Spinal cord (tissue), 10 donors: ENCODE results near the gene MND1. TPM values are rescaled to one million over a fixed set of nuclear protein-coding genes. Genes with fewer than 3 reads are reported as not detected.

Source experiments
- DNase-seq, 6 donors: peaks; one replicate each; pipeline versions ENCODE4 v3.0.0 to v3.0.0-alpha.2; 2013 to 2015; ENCODE audit warnings: low spot score in 6 of 6, low read depth in 4 of 6
- H3K27ac ChIP-seq: one replicate; pipeline ENCODE4 v1.5.1; 2013; ENCODE audit warnings: low read depth, low read length, control low read depth
- H3K27me3 ChIP-seq: one replicate; pipeline ENCODE4 v1.6.1; 2013; ENCODE audit warnings: low read length; ENCODE audit not compliant: control insufficient read depth, insufficient read depth
- H3K36me3 ChIP-seq: one replicate; pipeline ENCODE4 v1.6.1; 2013; ENCODE audit warnings: low read length; ENCODE audit not compliant: control insufficient read depth, insufficient read depth
- H3K4me1 ChIP-seq: one replicate; pipeline ENCODE4 v1.6.1; 2013; ENCODE audit warnings: low read length; ENCODE audit not compliant: control insufficient read depth, insufficient read depth
- H3K4me3 ChIP-seq: one replicate; pipeline ENCODE4 v1.5.1; 2013; ENCODE audit warnings: low read depth, low read length, control low read depth
- H3K9me3 ChIP-seq: one replicate; pipeline ENCODE4 v1.6.1; 2013; ENCODE audit warnings: low read length; ENCODE audit not compliant: control insufficient read depth, insufficient read depth
- WGBS: methylation state at CpG from one replicate; pipeline ENCODE4 v1.1.5; 2013; ENCODE audit warnings: missing lambda C conversion rate; ENCODE audit not compliant: insufficient coverage; 5-methylcytosine and 5-hydroxymethylcytosine counted together
- polyA plus RNA-seq, 2 donors: library from polyadenylated mRNA; unstranded; fragments of 120-200 nt; gene quantifications; one replicate each; pipeline ENCODE4 v1.2.1, GENCODE V29; 2013; ENCODE audit not compliant: insufficient read length in 2 of 2
- total RNA-seq, 2 donors: library from RNA; depleted of rRNA in 1 of 2; stranded (reverse); fragments of 120-200 nt in 1 of 2; fragments of >200 nt in 1 of 2; gene quantifications; one replicate each; pipeline versions ENCODE4 v1.2.3 to v1.2.4, GENCODE V29; 2013 to 2014
- donor health status: healthy.

Gene MND1
- total and polyA plus RNA-seq, 4 donors, result 6.6 to 13.1 (median 9.6) TPM

GRCh38 chr4:153345012-153345981 is 809 bp downstream of the MND1 start:
- WGBS, result 0% methylated on average over 29 of the region's 44 CpGs
- Histone ChIP-seq H3K27ac (no peak overlapping the region), H3K4me3 (peak overlapping the region; percentile 64), H3K27me3 (no peaks in the 10 kb centered on the region), H3K4me1 (no peaks in the 10 kb centered on the region), H3K36me3 (no peaks in the 10 kb centered on the region), H3K9me3 (no peaks in the 10 kb centered on the region)
- peak in 5 of 6 donors; percentile 36 to 77 (median 46) for DNase-seq

DNA sequence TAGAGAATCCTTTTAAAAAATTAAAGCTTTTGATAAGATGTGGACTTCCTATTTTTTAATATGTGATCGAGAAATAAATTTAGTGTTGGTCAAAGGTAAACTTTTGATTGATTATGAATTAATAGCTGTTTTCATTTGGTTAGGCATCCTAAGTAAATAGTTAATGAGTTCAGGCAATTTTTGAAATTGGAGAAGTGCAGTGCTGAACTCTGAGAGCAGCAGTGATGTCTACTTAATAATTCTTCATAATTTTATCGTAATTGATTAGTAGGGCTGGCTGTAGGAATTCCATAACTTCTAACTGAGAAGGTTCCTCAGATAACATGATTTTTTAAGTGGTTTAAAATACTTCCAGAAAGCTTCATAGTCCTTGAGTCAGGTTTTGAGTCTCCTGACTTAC is 1.5 kb downstream of the MND1 start:
- DNase-seq, result no peak
- H3K36me3 ChIP-seq, result no peaks in the 10 kb centered on the region
- no CpG with 5 or more reads among the region's 2 CpGs for WGBS
- no peaks in the 10 kb centered on the region for H3K27me3 ChIP-seq
- no peaks in the 10 kb centered on the region for H3K4me1 ChIP-seq
- H3K27ac ChIP-seq, result no peak overlapping the region
- no peaks in the 10 kb centered on the region for H3K9me3 ChIP-seq
- peak overlapping the region; percentile 64 for H3K4me3 ChIP-seq

GRCh38 chr4:153346563-153346962 is 2.1 kb downstream of the MND1 start:
- H3K27me3 ChIP-seq, result no peaks in the 10 kb centered on the region
- WGBS, result 35% methylated on average over 4 of the region's 5 CpGs
- no peak overlapping the region for H3K27ac ChIP-seq
- H3K36me3 ChIP-seq, result no peaks in the 10 kb centered on the region
- H3K4me3 ChIP-seq, result no peak overlapping the region
- peak in 2 of 6 donors; percentile 12 to 26 for DNase-seq
- H3K9me3 ChIP-seq, result no peaks in the 10 kb centered on the region
- no peaks in the 10 kb centered on the region for H3K4me1 ChIP-seq

DNA sequence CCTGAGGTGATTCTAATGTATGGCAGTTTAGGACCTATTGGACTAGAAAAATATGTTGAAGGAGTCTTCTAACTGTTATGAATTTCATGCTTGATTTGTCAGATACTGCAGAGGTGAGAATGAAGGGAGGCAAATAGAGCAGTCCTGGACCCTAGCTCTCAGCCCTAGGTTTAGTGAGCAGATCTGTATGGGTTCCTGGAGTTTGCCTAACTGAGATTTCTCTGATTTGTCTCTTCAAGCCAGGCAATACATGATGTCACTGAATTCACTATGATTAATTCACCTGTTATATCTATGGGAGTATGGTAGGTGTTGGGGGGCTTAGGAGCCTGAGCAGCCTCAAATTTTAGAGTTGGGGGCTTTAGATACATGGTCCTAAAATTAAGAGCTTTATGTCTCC is 2.6 kb downstream of the MND1 start:
- no peak overlapping the region for H3K27ac ChIP-seq
- DNase-seq, result no peak

GRCh38 chr4:153348006-153348405 is 3.5 kb downstream of the MND1 start:
- H3K4me1 ChIP-seq, result no peaks in the 10 kb centered on the region
- H3K4me3 ChIP-seq, result no peak overlapping the region
- H3K9me3 ChIP-seq, result no peaks in the 10 kb centered on the region
- 96% methylated on average over 4 of the region's 4 CpGs for WGBS
- no peaks in the 10 kb centered on the region for H3K27me3 ChIP-seq
- no peak for DNase-seq
- no peak overlapping the region for H3K27ac ChIP-seq
- H3K36me3 ChIP-seq, result no peaks in the 10 kb centered on the region

More for the DNA sequence above, 2.6 kb downstream of the MND1 start:
- no peaks in the 10 kb centered on the region for H3K9me3 ChIP-seq
- H3K27me3 ChIP-seq, result no peaks in the 10 kb centered on the region
- no peaks in the 10 kb centered on the region for H3K36me3 ChIP-seq
- H3K4me3 ChIP-seq, result no peak overlapping the region
- no peaks in the 10 kb centered on the region for H3K4me1 ChIP-seq

DNA sequence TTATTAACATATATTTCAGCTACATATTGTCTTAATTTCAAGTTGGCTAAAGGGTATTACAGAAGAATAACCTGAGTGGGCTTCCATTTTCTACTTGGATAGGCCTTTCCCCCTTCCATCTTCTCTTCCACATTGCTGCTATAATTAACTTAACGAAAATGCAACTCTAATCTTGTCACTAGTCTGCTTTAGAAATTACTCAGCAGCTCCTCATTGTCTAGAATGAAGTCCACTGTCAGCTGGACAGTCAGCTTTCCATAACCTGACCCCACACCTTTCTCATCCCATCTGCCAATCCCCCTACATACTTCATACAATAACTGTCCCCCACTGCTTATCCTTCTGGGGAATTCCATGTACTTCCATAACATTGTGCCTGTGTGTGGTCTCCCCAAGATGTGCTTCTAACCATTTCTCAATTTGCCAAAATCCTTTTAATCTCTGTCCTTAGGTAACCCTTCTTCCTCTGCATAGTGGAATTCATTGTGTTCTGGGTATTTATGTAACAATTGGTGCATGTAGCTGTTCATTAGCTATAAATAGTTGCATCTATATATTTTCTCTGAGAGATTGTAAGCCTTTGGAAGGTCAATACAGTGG is 4.8 kb downstream of the MND1 start:
- Histone ChIP-seq H3K4me1 (no peaks in the 10 kb centered on the region), H3K4me3 (no peak overlapping the region), H3K9me3 (no peaks in the 10 kb centered on the region), H3K27ac (no peak overlapping the region), H3K27me3 (no peaks in the 10 kb centered on the region), H3K36me3 (no peaks in the 10 kb centered on the region)
- WGBS, result 77% methylated on average over 1 of the region's 1 CpG
- DNase-seq, result no peak

- H3K36me3 ChIP-seq, result no peaks in the 10 kb centered on the region
- H3K4me1 ChIP-seq, result no peaks in the 10 kb centered on the region
- no peaks in the 10 kb centered on the region for H3K27me3 ChIP-seq
- H3K27ac ChIP-seq, result no peak overlapping the region
- DNase-seq, result peak in 1 of 6 donors; percentile 24
- 100% methylated on average over 1 of the region's 3 CpGs for WGBS
- no peaks in the 10 kb centered on the region for H3K9me3 ChIP-seq
- no peak overlapping the region for H3K4me3 ChIP-seq
These were observed 17.7 kb downstream of the MND1 start for GRCh38 chr4:153362184-153362583.

DNA sequence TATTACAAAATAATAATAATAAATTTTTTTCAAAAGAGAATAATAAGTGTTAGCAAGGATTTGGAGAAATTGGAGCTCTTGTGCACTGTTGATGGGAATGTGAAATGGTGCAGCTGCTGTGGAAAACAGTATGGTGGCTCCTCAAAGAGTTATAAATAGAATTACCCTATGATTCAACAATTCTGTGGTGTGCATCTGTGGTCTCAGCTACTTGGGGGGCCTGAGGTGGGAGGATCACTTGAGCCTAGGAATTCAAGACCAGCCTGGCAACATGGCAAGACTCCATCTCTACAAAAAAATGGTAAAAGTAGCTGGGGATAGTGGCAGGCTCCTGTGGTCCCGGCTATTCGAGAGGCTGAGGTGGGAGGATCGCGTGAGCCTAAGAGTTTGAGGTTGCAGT is 19.6 kb downstream of the MND1 start:
- Histone ChIP-seq H3K4me1 (no peaks in the 10 kb centered on the region), H3K36me3 (no peaks in the 10 kb centered on the region), H3K27ac (no peak overlapping the region), H3K27me3 (no peaks in the 10 kb centered on the region), H3K9me3 (no peaks in the 10 kb centered on the region), H3K4me3 (no peak overlapping the region)
- WGBS, result 97% methylated on average over 4 of the region's 4 CpGs
- DNase-seq, result no peak

DNA sequence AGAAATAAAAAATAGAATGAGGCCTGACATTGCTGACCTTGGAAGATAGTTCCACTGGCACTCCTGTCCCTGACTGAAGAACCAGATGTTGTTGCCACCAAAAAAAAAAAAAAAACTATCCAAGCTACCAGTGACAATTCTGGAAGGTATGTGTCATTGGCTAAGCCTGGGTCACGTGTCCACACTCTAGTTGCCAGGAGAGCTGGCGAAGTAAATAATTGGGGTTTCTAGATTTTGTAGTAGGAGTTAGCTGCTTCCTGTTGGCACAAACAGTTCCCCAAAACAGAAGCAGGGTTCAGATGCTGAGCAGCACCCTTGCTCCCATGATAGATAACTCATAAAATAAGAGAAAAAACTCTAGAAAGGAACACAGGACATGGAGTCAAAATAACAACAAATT is 20.5 kb downstream of the MND1 start:
- 100% methylated on average over 2 of the region's 2 CpGs for whole genome bisulfite sequencing
- Histone ChIP-seq H3K4me1 (no peaks in the 10 kb centered on the region), H3K36me3 (no peaks in the 10 kb centered on the region), H3K4me3 (no peak overlapping the region), H3K9me3 (no peaks in the 10 kb centered on the region), H3K27me3 (no peaks in the 10 kb centered on the region), H3K27ac (no peak overlapping the region)
- DNase-seq, result no peak

- Histone ChIP-seq H3K4me1 (no peaks in the 10 kb centered on the region), H3K27me3 (no peaks in the 10 kb centered on the region), H3K4me3 (no peak overlapping the region), H3K36me3 (no peaks in the 10 kb centered on the region), H3K9me3 (no peaks in the 10 kb centered on the region), H3K27ac (no peak overlapping the region)
- WGBS, result no CpG with 5 or more reads among the region's 1 CpG
- no peak for DNase-seq
These were observed 22.0 kb downstream of the MND1 start for GRCh38 chr4:153366486-153366885.
